AG04449 (cell line): ENCODE measurements around the gene SERPINB2.

Source experiments
- CTCF ChIA-PET: fragments of 350-600 bp; formaldehyde crosslinking; extraction: SDS; loops from one replicate; lab custom pipeline; 2021; ENCODE audit warnings: antibody characterized with exemption; lab: Yijun Ruan, JAX
- POLR2A ChIA-PET: fragments of 400-600, 350-600 bp; formaldehyde crosslinking; extraction: SDS; loops from one replicate; lab custom pipeline; 2020; ENCODE audit warnings: antibody characterized with exemption, inconsistent platforms; lab: Yijun Ruan, JAX
- DNase-seq: peaks from one replicate; pipeline ENCODE4 v3.0.0-alpha.2; 2010; ENCODE audit warnings: low read depth, low spot score
- H3K4me3 ChIP-seq: 2 replicates; pipeline ENCODE4 v1.5.1; 2011; ENCODE audit warnings: low read depth, mild to moderate bottlenecking, control low read depth, low read length
- CTCF ChIP-seq: IDR thresholded peaks from one replicate; pipeline ENCODE4 v1.5.1; 2011; ENCODE audit warnings: mild to moderate bottlenecking, moderate library complexity, low read length, control low read depth, inconsistent platforms; ENCODE audit not compliant: insufficient read depth; ENCODE audit errors: missing control alignments

The SERPINB2 gene

GRCh38 chr18:63887424-63887823 lies at the start of gene SERPINB2:
Gene SERPINB2, plus strand, starts transcription at chr18:63887705. Its CDS starts 3,740 bp downstream, at chr18:63891445.
- no peak for TF ChIP-seq CTCF
- DNase-seq = no peak
- no peak within 1 kb of the TSS for H3K4me3 ChIP-seq
- POLR2A ChIA-PET = no interaction called here
- CTCF ChIA-PET = no interaction called here

- DNase-seq = no peak
- CTCF ChIA-PET = interaction anchor here (0.6 to 13.8 kb wide), 26 partner anchors 10 to 397 kb away, joined by 3 to 555 read pairs (median 4); no protein-coding TSS in a partner anchor
- no peak for TF ChIP-seq CTCF
- POLR2A ChIA-PET = no interaction called here
- H3K4me3 ChIP-seq = no peak overlapping the region
Observed at GRCh38 chr18:63843008-63843407, 44.5 kb upstream of the SERPINB2 start.

- POLR2A ChIA-PET = interaction anchor here (0.6 kb wide), 1 partner anchor 326 kb away, joined by 3 read pairs; no protein-coding TSS in a partner anchor
Observed at GRCh38 chr18:63844254-63844653, 43.3 kb upstream of the SERPINB2 start.

GRCh38 chr18:63848159-63848558 lies 39.3 kb upstream of the SERPINB2 start:
- DNase-seq = no peak
- H3K4me3 ChIP-seq = no peak overlapping the region
- POLR2A ChIA-PET = no interaction called here
- TF ChIP-seq CTCF = peak; percentile 57
- CTCF ChIA-PET = interaction anchor here (0.8 to 13.8 kb wide), 22 partner anchors 10 to 719 kb away, joined by 3 to 555 read pairs (median 4); no protein-coding TSS in a partner anchor

More at GRCh38 chr18:63844254-63844653, 43.3 kb upstream of the SERPINB2 start:
- peak; percentile 43 for TF ChIP-seq CTCF
- H3K4me3 ChIP-seq = no peak overlapping the region
- no peak for DNase-seq
- CTCF ChIA-PET = interaction anchor here (0.6 to 13.8 kb wide), 28 partner anchors 12 to 830 kb away, joined by 3 to 555 read pairs (median 5); no protein-coding TSS in a partner anchor

- ChIA-PET POLR2A (no interaction called here), CTCF (interaction anchor here (13.8 kb wide), 1 partner anchor 337 kb away, joined by 555 read pairs; no protein-coding TSS in a partner anchor)
- DNase-seq = no peak
- H3K4me3 ChIP-seq = no peak overlapping the region
- TF ChIP-seq CTCF = peak; percentile 62
Observed at GRCh38 chr18:63850020-63850419, 37.5 kb upstream of the SERPINB2 start.

GRCh38 chr18:63850636-63851035 lies 36.9 kb upstream of the SERPINB2 start:
- ChIA-PET CTCF (interaction anchor here (1.3 to 1.7 kb wide), 2 partner anchors 333 to 339 kb away, joined by 4 to 7 read pairs; no protein-coding TSS in a partner anchor), POLR2A (no interaction called here)
- no peak overlapping the region for H3K4me3 ChIP-seq

More at GRCh38 chr18:63850636-63851035, 36.9 kb upstream of the SERPINB2 start:
- no peak for DNase-seq
- no peak for TF ChIP-seq CTCF
